CD14-positive monocyte (primary cell): ENCODE measurements around the gene PAWR. TPM values are rescaled to one million over a fixed set of nuclear protein-coding genes. Genes with fewer than 3 reads are reported as not detected.
"Not testable (repeated sequence)": the region's sequence is repeated elsewhere in the genome, so short reads cannot be mapped to it uniquely, and the experiment has no call there.

Experiments
- DNase-seq, 3 donors: peaks; one replicate each; pipeline ENCODE4 v3.0.0-alpha.2; 2011 to 2022
- H2AFZ ChIP-seq: 2 replicates; pipeline ENCODE4 v1.6.0; 2012; ENCODE audit warnings: mild to moderate bottlenecking, low read depth, low read length, inconsistent platforms; ENCODE audit not compliant: insufficient read depth, poor library complexity, severe bottlenecking
- H3K27ac ChIP-seq, 2 donors: 1 replicate in 1 of 2; 2 replicates in 1 of 2; pipeline ENCODE4 v1.5.1; 2012 to 2013; ENCODE audit warnings: low read length in 2 of 2, control low read depth in 1 of 2, inconsistent platforms in 1 of 2, low read depth in 1 of 2, mild to moderate bottlenecking in 1 of 2
- H3K27me3 ChIP-seq, 2 donors: one replicate each; pipeline versions ENCODE4 v1.6.0 to v1.6.1; 2011 to 2013; ENCODE audit warnings: low read length in 2 of 2; ENCODE audit not compliant: control insufficient read depth in 2 of 2, insufficient read depth in 2 of 2
- H3K36me3 ChIP-seq, 2 donors: replicated peaks in 1 of 2; 1 replicate in 1 of 2; 2 replicates in 1 of 2; pipeline versions ENCODE4 v1.5.1 to v1.6.1; 2012 to 2013; ENCODE audit warnings: low read length in 2 of 2, control low read depth in 1 of 2, inconsistent platforms in 1 of 2, mild to moderate bottlenecking in 1 of 2; ENCODE audit not compliant: insufficient read depth in 2 of 2, control insufficient read depth in 1 of 2
- H3K4me1 ChIP-seq, 2 donors: 1 replicate in 1 of 2; 2 replicates in 1 of 2; pipeline versions ENCODE4 v1.5.1 to v1.6.1; 2012 to 2013; ENCODE audit warnings: low read length in 2 of 2, control low read depth in 1 of 2, inconsistent platforms in 1 of 2, mild to moderate bottlenecking in 1 of 2, moderate library complexity in 1 of 2; ENCODE audit not compliant: insufficient read depth in 2 of 2, control insufficient read depth in 1 of 2
- H3K4me2 ChIP-seq: replicated peaks from 2 replicates; pipeline ENCODE3; 2012; ENCODE audit warnings: low read length, moderate library complexity, mild to moderate bottlenecking; ENCODE audit not compliant: poor library complexity, severe bottlenecking; ENCODE audit errors: extremely low read depth
- H3K4me3 ChIP-seq, 3 experiments: fragments of 200-600 bp in 1 of 3; sonication (generic) in 1 of 3; replicated peaks in 1 of 3; 1 replicate in 2 of 3; 2 replicates in 1 of 3; pipeline ENCODE4 v1.5.1; 2011 to 2013; ENCODE audit warnings: low read length in 3 of 3, mild to moderate bottlenecking in 3 of 3, control low read depth in 2 of 3, low read depth in 2 of 3, inconsistent platforms in 1 of 3, moderate library complexity in 1 of 3
- H3K79me2 ChIP-seq: 2 replicates; pipeline ENCODE4 v1.6.0; 2012; ENCODE audit warnings: mild to moderate bottlenecking, control low read depth, inconsistent platforms, low read length, moderate library complexity; ENCODE audit not compliant: insufficient read depth
- H3K9ac ChIP-seq: 2 replicates; pipeline ENCODE4 v1.6.0; 2017; ENCODE audit warnings: low read length, mild to moderate bottlenecking; ENCODE audit not compliant: insufficient read depth, poor library complexity, severe bottlenecking
- H3K9me3 ChIP-seq, 2 donors: replicated peaks in 1 of 2; 1 replicate in 1 of 2; 2 replicates in 1 of 2; pipeline versions ENCODE4 v1.5.1 to v1.6.1; 2012 to 2013; ENCODE audit warnings: low read length in 2 of 2, control low read depth in 1 of 2; ENCODE audit not compliant: control insufficient read depth in 1 of 2, insufficient read depth in 1 of 2
- H4K20me1 ChIP-seq: 2 replicates; pipeline ENCODE4 v1.6.0; 2012; ENCODE audit warnings: mild to moderate bottlenecking, low read length, control low read depth, moderate library complexity; ENCODE audit not compliant: insufficient read depth
- H3K27ac Mint-ChIP-seq, 7 donors: one replicate each; pipeline ENCODE4 v1.8.0; 2020; ENCODE audit warnings: mild to moderate bottlenecking in 7 of 7, mixed read lengths in 7 of 7, moderate library complexity in 6 of 7, inconsistent platforms in 2 of 7
- H3K27me3 Mint-ChIP-seq, 3 donors: one replicate each; pipeline ENCODE4 v1.8.0; 2021 to 2022; ENCODE audit warnings: low read depth in 3 of 3, mild to moderate bottlenecking in 3 of 3, mixed read lengths in 3 of 3, moderate library complexity in 3 of 3, inconsistent platforms in 1 of 3
- H3K36me3 Mint-ChIP-seq, 2 donors: one replicate each; pipeline ENCODE4 v1.8.0; 2020; ENCODE audit warnings: mixed read lengths in 2 of 2, inconsistent platforms in 1 of 2, mild to moderate bottlenecking in 1 of 2
- H3K4me1 Mint-ChIP-seq: one replicate; pipeline ENCODE4 v1.8.0; 2020; ENCODE audit warnings: mild to moderate bottlenecking, mixed read lengths
- H3K4me3 Mint-ChIP-seq, 2 donors: one replicate each; pipeline ENCODE4 v1.8.0; 2020; ENCODE audit warnings: mild to moderate bottlenecking in 2 of 2, mixed read lengths in 2 of 2, moderate library complexity in 1 of 2
- H3K9me3 Mint-ChIP-seq, 7 donors: one replicate each; pipeline ENCODE4 v1.8.0; 2020 to 2022; ENCODE audit warnings: mixed read lengths in 7 of 7, mild to moderate bottlenecking in 6 of 7, moderate library complexity in 6 of 7, inconsistent platforms in 2 of 7
- CTCF ChIP-seq: fragments of 200-600 bp; IDR thresholded peaks from one replicate; pipeline ENCODE4 v1.8.0; 2022; ENCODE audit warnings: antibody characterized with exemption, mild to moderate bottlenecking
- WGBS: methylation state at CpG from one replicate; pipeline ENCODE4 v1.1.5; 2013; ENCODE audit warnings: missing lambda C conversion rate; ENCODE audit not compliant: insufficient coverage; 5-methylcytosine and 5-hydroxymethylcytosine counted together
- intact Hi-C, 2 donors: fragments of 100-400 bp; cut with micrococcal nuclease; formaldehyde crosslinking; loops; one replicate each; pipeline versions ENCODE4 v1.15.0 to v1.15.1; 2023
- polyA plus RNA-seq, 3 donors: library from polyadenylated mRNA; depleted of rRNA in 1 of 3; unstranded in 2 of 3; stranded (reverse) in 1 of 3; fragments of 300-500 nt in 2 of 3; fragments of >200 nt in 1 of 3; fragmentation: Illumina TruSeq in 2 of 3; gene quantifications; 1 replicate in 2 of 3; 2 replicates in 1 of 3; pipeline ENCODE4 v1.2.3, GENCODE V29; 2012 to 2021

PAWR gene
- polyA plus RNA-seq, 3 donors, result 0.03 TPM; not detected in 1

GRCh38 chr12:79566452-79567174 is 124.2 kb downstream of the PAWR start:
- Histone ChIP-seq H3K9me3 (peaks cover 0 to 22% of the 10 kb centered on the region in 2 donors), H3K79me2 (no peaks in the 10 kb centered on the region), H2AFZ (no peak overlapping the region), H3K9ac (no peak overlapping the region), H3K36me3 (no peaks in the 10 kb centered on the region), H4K20me1 (no peaks in the 10 kb centered on the region), H3K4me3 (no peak overlapping the region), H3K4me2 (no peak overlapping the region), H3K4me1 (no peaks in the 10 kb centered on the region), H3K27me3 (no peaks in the 10 kb centered on the region), H3K27ac (no peak overlapping the region)
- no peak for TF ChIP-seq CTCF
- H3K27ac Mint-ChIP-seq, result no peak overlapping the region
- H3K9me3 Mint-ChIP-seq, result peaks cover 5 to 30% (median 13%) of the 10 kb centered on the region in 7 donors
- 100% methylated on average over 1 of the region's 4 CpGs for WGBS
- no peak for DNase-seq
- H3K4me3 Mint-ChIP-seq, result no peak overlapping the region
- peaks cover 0 to 2% (median 0%) of the 10 kb centered on the region in 3 donors for H3K27me3 Mint-ChIP-seq
- intact Hi-C loops, result no loop called here
- no peaks in the 10 kb centered on the region for H3K36me3 Mint-ChIP-seq
- no peaks in the 10 kb centered on the region for H3K4me1 Mint-ChIP-seq

- H3K27ac Mint-ChIP-seq, result not testable (repeated sequence)
These were observed 125.9 kb downstream of the PAWR start for GRCh38 chr12:79564727-79565350.

More at GRCh38 chr12:79564727-79565350, 125.9 kb downstream of the PAWR start:
- intact Hi-C loops, H3K27me3 Mint-ChIP-seq, H3K79me2 ChIP-seq, H3K4me1 ChIP-seq, H3K4me3 ChIP-seq, H3K4me3 Mint-ChIP-seq, H3K9ac ChIP-seq, H3K27me3 ChIP-seq, H3K27ac ChIP-seq, H2AFZ ChIP-seq, H3K36me3 Mint-ChIP-seq, H3K4me1 Mint-ChIP-seq, DNase-seq, H3K4me2 ChIP-seq, H3K36me3 ChIP-seq, H4K20me1 ChIP-seq: not testable (repeated sequence)
- 95% methylated on average over 23 of the region's 29 CpGs for WGBS
- H3K9me3 Mint-ChIP-seq, result peaks cover 1 to 23% (median 7%) of the 10 kb centered on the region in 7 donors
- H3K9me3 ChIP-seq, result peaks cover 0 to 21% of the 10 kb centered on the region in 2 donors
